Activated CD4-positive, alpha-beta T cell treated with anti-CD3 and anti-CD28 coated beads, Interleukin-2, amount 10 ng/mL, durations not matched to agents 7 days and 5 days (primary cell): Measurements from ENCODE around the gene BCORL1. TPM values are rescaled to one million over a fixed set of nuclear protein-coding genes. Genes with fewer than 3 reads are reported as not detected.

Experiments used
- CTCF ChIA-PET: fragments of 350-600 bp; sonication (Branson Sonifier 250); formaldehyde crosslinking; loops from one replicate; lab custom pipeline; 2021; ENCODE audit warnings: antibody characterized with exemption; lab: Charles Lee
- POLR2A ChIA-PET: fragments of 350-600 bp; sonication (Branson Sonifier 250); formaldehyde crosslinking; loops from one replicate; lab custom pipeline; 2021; ENCODE audit warnings: antibody characterized with exemption; lab: Charles Lee
- DNase-seq: peaks from one replicate; pipeline ENCODE4 v3.0.0-alpha.2; 2020
- H3K27ac Mint-ChIP-seq: one replicate; pipeline ENCODE4 v1.8.0; 2021; ENCODE audit warnings: mild to moderate bottlenecking, moderate library complexity, mixed read lengths
- H3K27me3 Mint-ChIP-seq: one replicate; pipeline ENCODE4 v1.8.0; 2021; ENCODE audit warnings: mixed read lengths
- H3K36me3 Mint-ChIP-seq: one replicate; pipeline ENCODE4 v1.8.0; 2021; ENCODE audit warnings: low read depth, mixed read lengths
- H3K4me1 Mint-ChIP-seq: one replicate; pipeline ENCODE4 v1.8.0; 2021; ENCODE audit warnings: mixed read lengths
- H3K4me3 Mint-ChIP-seq: one replicate; pipeline ENCODE4 v1.8.0; 2021; ENCODE audit warnings: mild to moderate bottlenecking, moderate library complexity, mixed read lengths
- H3K9me3 Mint-ChIP-seq: one replicate; pipeline ENCODE4 v1.8.0; 2021; ENCODE audit warnings: mixed read lengths
- total RNA-seq, 2 experiments: library from RNA; stranded (reverse); gene quantifications; one replicate each; pipeline ENCODE4 v1.2.3, GENCODE V29; 2021

The BCORL1 gene, protein sequence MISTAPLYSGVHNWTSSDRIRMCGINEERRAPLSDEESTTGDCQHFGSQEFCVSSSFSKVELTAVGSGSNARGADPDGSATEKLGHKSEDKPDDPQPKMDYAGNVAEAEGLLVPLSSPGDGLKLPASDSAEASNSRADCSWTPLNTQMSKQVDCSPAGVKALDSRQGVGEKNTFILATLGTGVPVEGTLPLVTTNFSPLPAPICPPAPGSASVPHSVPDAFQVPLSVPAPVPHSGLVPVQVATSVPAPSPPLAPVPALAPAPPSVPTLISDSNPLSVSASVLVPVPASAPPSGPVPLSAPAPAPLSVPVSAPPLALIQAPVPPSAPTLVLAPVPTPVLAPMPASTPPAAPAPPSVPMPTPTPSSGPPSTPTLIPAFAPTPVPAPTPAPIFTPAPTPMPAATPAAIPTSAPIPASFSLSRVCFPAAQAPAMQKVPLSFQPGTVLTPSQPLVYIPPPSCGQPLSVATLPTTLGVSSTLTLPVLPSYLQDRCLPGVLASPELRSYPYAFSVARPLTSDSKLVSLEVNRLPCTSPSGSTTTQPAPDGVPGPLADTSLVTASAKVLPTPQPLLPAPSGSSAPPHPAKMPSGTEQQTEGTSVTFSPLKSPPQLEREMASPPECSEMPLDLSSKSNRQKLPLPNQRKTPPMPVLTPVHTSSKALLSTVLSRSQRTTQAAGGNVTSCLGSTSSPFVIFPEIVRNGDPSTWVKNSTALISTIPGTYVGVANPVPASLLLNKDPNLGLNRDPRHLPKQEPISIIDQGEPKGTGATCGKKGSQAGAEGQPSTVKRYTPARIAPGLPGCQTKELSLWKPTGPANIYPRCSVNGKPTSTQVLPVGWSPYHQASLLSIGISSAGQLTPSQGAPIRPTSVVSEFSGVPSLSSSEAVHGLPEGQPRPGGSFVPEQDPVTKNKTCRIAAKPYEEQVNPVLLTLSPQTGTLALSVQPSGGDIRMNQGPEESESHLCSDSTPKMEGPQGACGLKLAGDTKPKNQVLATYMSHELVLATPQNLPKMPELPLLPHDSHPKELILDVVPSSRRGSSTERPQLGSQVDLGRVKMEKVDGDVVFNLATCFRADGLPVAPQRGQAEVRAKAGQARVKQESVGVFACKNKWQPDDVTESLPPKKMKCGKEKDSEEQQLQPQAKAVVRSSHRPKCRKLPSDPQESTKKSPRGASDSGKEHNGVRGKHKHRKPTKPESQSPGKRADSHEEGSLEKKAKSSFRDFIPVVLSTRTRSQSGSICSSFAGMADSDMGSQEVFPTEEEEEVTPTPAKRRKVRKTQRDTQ (N-terminal part only)
- total RNA-seq = 1 to 10 TPM; 4.0 to 4.5 TPM

DNA sequence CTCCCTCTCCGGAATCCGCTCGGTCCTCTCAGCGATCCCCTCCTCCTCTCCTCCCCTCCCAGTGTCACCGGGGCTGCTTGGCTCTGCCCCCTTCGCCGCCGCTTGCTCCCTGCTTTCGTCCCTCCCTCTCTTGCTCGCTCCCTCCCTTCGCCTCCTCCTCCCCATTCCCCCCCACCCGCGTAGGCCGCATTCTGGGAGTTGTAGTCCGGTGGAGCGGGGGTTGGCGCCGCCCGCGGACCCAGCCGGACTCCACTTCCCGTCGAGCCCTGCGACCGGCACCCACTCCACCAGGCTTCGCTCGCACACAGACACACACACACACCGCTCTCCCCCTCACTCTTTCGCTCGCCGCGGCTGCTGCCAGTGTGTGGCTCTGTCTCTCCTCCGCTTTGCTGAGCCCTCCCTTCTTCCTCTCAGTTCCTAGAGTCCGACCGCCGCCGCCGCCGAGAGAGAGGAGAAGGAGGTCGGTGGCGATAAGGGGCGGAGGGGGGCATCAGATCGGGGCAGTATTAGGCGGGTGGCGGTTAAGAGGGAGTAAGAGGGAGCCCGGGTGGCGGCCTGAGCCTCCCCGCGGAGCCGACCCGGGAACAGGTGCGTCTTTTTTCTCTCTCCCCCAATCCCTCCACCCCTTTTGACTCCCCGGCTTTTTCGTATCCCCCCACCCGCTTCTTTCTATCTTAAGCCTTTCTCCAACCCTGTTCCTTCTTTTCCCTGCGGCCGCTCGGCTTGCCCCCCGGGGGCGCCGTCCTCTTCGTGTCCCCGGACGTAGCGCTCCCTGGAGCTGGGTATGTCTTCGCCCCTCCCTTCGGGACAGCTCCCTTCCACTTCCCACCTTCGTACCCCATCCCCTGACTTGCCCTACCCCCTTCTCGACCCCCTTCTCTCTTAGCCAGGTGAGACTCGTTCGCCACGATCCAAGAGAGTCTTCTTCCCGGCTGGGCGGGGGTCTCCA, at the start of gene BCORL1:
Gene BCORL1 (plus strand): TSS at position 336 of the 952 bp plus-strand sequence. CDS start 22,597 bp downstream, outside the sequence.
- DNase-seq = peak; percentile 87
- ChIA-PET CTCF (interaction anchor here (0.7 kb wide), 3 partner anchors 122 to 211 kb away, joined by 3 to 4 read pairs (median 4); no protein-coding TSS in a partner anchor), POLR2A (no interaction called here)
- H3K27me3 Mint-ChIP-seq = peaks cover 14% of the 10 kb centered on the region
- H3K36me3 Mint-ChIP-seq = no peaks in the 10 kb centered on the region
- H3K9me3 Mint-ChIP-seq = no peaks in the 10 kb centered on the region
- peaks cover 22% of the 10 kb centered on the region for H3K4me1 Mint-ChIP-seq
- no peak within 1 kb of the TSS for H3K4me3 Mint-ChIP-seq
- H3K27ac Mint-ChIP-seq = peak within 1 kb of the TSS; percentile 78

DNA sequence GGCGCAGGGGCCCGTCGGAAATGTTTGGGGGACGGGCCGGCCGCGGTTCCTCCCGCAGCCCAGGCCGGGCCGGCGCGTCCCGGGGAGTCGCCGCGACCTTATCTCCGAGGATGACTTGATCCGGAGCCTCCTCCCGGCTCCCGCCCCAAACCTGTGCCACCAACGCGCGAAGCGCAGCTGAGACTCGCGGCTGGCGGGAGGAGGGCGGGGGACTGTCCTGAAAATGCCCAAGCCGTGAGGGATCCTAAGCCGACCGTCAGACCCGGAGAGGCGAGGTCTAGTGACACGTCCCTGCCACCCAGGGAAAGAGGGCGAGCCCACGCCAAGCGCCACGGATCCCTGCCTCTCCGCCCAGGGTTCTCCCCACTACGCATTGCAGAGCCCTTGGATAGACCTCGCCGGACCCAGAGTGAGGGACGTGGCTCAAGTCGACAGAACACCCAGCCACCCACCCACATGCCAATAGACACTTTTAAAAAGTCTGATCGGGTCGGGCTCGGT, 49.6 kb upstream of the BCORL1 start:
- H3K9me3 Mint-ChIP-seq = no peaks in the 10 kb centered on the region
- H3K27ac Mint-ChIP-seq = no peak overlapping the region
- ChIA-PET POLR2A (no interaction called here), CTCF (interaction anchor here (0.5 to 0.7 kb wide), 2 partner anchors 53 to 260 kb away, joined by 3 read pairs; no protein-coding TSS in a partner anchor)
- H3K27me3 Mint-ChIP-seq = peaks cover 10% of the 10 kb centered on the region
- DNase-seq = no peak
- peaks cover 3% of the 10 kb centered on the region for H3K36me3 Mint-ChIP-seq
- peak overlapping the region; percentile 54 for H3K4me3 Mint-ChIP-seq
- peaks cover 6% of the 10 kb centered on the region for H3K4me1 Mint-ChIP-seq

DNA sequence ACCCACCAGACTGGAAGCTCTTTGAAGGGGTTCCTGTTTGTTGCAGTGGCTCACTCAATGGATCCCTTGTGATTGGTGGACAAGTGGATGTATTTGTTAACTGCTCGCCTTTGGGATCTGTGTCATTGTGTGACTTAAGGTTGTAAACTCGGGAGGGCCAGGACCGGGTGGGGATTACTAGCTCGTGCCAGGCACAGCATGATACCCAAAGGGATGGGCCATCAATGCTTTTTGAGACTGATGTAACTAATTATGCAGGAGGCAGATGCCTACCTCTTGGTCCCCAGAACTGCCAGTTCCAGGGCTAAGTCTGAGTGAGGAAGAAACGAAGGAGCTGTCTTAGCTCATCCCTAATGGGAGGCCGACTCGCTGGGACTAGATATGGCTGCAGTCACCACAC, 48.7 kb upstream of the BCORL1 start:
- H3K36me3 Mint-ChIP-seq = peaks cover 3% of the 10 kb centered on the region
- peaks cover 17% of the 10 kb centered on the region for H3K27me3 Mint-ChIP-seq
- ChIA-PET POLR2A (no interaction called here), CTCF (interaction anchor here (0.6 to 1.4 kb wide), 2 partner anchors 8 to 201 kb away, joined by 3 read pairs; no protein-coding TSS in a partner anchor)
- H3K9me3 Mint-ChIP-seq = no peaks in the 10 kb centered on the region
- no peak for DNase-seq
- H3K4me3 Mint-ChIP-seq = peak overlapping the region; percentile 51
- H3K27ac Mint-ChIP-seq = no peak overlapping the region
- peaks cover 13% of the 10 kb centered on the region for H3K4me1 Mint-ChIP-seq

DNA sequence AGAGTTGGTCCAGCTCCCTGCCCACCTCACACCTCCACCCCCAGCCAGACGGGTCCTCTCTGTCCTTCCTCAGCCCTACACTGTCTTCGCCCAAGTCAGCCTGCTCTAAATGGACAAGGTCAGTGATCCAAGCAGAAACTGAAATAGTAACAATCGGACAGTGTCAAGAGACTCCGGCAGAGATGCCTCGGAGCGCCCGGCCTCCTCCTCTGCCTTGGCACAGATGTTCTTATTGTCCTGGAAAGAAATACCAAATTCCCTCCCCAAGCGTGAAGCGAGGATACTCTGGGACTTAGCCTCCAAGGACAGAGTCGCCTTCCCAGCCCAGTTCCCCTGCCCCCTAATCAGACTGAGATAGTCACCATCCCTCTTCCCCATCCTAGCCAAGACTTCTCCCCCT, 48.0 kb upstream of the BCORL1 start:
- POLR2A ChIA-PET = no interaction called here
- Mint-ChIP-seq H3K27ac (no peak overlapping the region), H3K36me3 (no peaks in the 10 kb centered on the region), H3K4me3 (no peak overlapping the region), H3K27me3 (peaks cover 20% of the 10 kb centered on the region), H3K4me1 (peaks cover 12% of the 10 kb centered on the region), H3K9me3 (no peaks in the 10 kb centered on the region)
- CTCF ChIA-PET = interaction anchor here (0.6 to 1.9 kb wide), 3 partner anchors 9 to 200 kb away, joined by 3 to 6 read pairs (median 3); no protein-coding TSS in a partner anchor
- no peak for DNase-seq

DNA sequence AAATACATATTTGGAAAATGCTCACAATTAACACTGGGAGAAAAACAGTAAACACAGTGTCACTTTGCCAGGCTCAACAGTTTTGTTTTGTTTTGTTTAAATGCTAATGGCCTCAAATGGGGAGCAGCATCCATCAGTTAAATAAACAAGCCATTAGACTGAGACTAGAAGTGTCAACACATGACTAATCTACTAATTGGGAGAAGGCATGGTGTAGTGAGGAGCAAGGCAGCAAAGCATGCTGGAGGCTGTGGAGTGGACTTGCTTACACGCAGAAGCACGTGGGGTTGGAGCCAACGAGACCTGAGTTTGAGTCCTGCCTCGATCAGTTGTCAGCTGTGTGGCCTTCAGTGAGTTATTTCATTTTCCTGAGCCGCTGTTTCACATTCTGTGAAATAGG, 47.5 kb upstream of the BCORL1 start:
- CTCF ChIA-PET = interaction anchor here (1.9 kb wide), 1 partner anchor 126 kb away, joined by 6 read pairs; no protein-coding TSS in a partner anchor
- POLR2A ChIA-PET = no interaction called here
- DNase-seq = no peak

DNA sequence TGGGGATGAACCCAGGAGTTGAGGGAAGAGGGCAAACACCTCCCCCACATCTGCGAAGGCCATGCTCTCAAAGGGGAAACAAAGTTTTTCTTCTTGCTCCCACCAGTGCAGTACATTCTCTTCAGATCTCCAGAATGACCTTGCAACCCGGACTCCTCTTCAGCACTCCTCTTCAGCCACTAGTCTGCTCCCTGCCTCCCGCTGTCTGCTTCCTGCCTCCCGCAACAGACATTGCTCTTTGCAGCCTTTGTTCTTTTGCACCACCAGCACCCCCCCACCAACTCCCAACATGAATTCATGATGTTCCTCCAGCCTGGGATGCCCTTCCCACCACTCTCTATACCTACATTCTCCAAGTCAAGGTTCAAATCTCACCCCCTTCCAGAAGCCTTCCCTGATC, 44.4 kb upstream of the BCORL1 start:
- Mint-ChIP-seq H3K4me1 (peaks cover 7% of the 10 kb centered on the region), H3K27me3 (peaks cover 29% of the 10 kb centered on the region), H3K27ac (no peak overlapping the region), H3K4me3 (no peak overlapping the region), H3K9me3 (no peaks in the 10 kb centered on the region), H3K36me3 (no peaks in the 10 kb centered on the region)
- POLR2A ChIA-PET = no interaction called here
- DNase-seq = no peak
- CTCF ChIA-PET = no interaction called here

More for the DNA sequence above, 47.5 kb upstream of the BCORL1 start:
- Mint-ChIP-seq H3K27me3 (peaks cover 20% of the 10 kb centered on the region), H3K4me1 (peaks cover 12% of the 10 kb centered on the region), H3K36me3 (no peaks in the 10 kb centered on the region), H3K9me3 (no peaks in the 10 kb centered on the region), H3K4me3 (no peak overlapping the region), H3K27ac (no peak overlapping the region)

DNA sequence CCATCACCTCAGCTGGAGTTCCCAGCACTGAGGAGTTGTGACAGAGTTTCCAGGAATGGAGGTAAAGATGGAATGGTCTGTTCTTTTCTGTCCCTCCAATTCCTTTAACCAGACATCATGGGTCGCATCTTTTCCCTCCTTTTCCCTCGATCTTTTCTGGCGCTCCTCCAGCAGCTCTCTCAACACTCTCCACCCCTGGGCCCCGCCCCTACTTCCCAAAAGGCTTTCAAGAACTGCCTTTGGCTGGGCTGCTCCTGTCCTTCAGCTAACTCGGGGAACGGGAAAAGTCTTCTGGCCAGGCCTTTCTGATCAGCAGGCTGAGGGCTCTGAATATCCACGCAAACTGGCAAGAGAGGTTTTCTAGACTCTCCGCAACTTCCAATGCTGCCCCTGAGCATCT, 42.4 kb upstream of the BCORL1 start:
- Mint-ChIP-seq H3K4me1 (peaks cover 7% of the 10 kb centered on the region), H3K27me3 (peaks cover 19% of the 10 kb centered on the region), H3K9me3 (no peaks in the 10 kb centered on the region), H3K4me3 (no peak overlapping the region), H3K36me3 (no peaks in the 10 kb centered on the region), H3K27ac (no peak overlapping the region)
- CTCF ChIA-PET = interaction anchor here (0.7 kb wide), 1 partner anchor 9 kb away, joined by 3 read pairs; no protein-coding TSS in a partner anchor
- DNase-seq = no peak
- POLR2A ChIA-PET = no interaction called here

DNA sequence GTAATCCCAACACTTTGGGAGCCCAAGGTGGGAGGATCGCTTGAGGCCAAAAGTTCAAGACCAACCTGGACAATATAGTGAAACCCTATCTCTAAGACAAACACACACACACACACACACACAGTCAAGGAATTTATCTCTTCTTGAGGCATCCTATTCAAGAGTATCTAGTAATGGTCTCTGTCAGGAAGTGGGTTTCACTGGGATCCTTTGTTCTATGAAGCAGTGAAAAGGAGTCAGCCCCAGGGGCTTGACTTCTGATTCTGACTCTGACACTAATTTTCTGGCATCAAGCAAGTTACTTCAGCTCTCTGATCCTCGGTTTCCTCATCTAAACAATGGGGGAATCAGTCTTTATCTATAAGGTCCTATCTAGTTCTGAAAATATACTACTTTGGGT, 41.7 kb upstream of the BCORL1 start:
- Mint-ChIP-seq H3K36me3 (no peaks in the 10 kb centered on the region), H3K9me3 (no peaks in the 10 kb centered on the region), H3K4me3 (no peak overlapping the region), H3K27me3 (peaks cover 19% of the 10 kb centered on the region), H3K4me1 (peaks cover 7% of the 10 kb centered on the region), H3K27ac (no peak overlapping the region)
- ChIA-PET CTCF (interaction anchor here (1.0 kb wide), 1 partner anchor 10 kb away, joined by 5 read pairs; no protein-coding TSS in a partner anchor), POLR2A (no interaction called here)
- DNase-seq = no peak

DNA sequence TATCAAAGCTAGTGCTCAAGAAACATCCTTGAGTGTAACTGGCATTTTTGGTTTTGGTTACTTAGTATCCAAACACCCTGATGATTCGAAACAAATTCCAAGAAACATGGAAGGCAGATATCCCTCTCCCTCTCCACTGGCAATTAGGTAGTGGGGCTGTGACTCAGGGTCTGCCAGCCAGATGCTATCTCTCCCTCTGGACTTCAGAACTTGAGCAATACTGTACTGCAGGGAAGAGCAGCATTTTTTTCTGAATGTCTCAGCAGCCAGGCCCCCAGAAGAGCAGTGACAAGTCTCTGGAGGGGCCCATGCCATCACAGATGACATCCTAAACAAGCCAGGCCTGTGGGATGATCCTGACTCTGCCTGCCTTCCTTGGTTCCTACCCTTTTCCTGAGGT, 37.3 kb upstream of the BCORL1 start:
- no peak overlapping the region for H3K4me3 Mint-ChIP-seq
- no peaks in the 10 kb centered on the region for H3K9me3 Mint-ChIP-seq
- H3K4me1 Mint-ChIP-seq = no peaks in the 10 kb centered on the region
- H3K36me3 Mint-ChIP-seq = no peaks in the 10 kb centered on the region
- ChIA-PET CTCF (no interaction called here), POLR2A (no interaction called here)
- H3K27me3 Mint-ChIP-seq = peaks cover 7% of the 10 kb centered on the region
- no peak overlapping the region for H3K27ac Mint-ChIP-seq
- no peak for DNase-seq

DNA sequence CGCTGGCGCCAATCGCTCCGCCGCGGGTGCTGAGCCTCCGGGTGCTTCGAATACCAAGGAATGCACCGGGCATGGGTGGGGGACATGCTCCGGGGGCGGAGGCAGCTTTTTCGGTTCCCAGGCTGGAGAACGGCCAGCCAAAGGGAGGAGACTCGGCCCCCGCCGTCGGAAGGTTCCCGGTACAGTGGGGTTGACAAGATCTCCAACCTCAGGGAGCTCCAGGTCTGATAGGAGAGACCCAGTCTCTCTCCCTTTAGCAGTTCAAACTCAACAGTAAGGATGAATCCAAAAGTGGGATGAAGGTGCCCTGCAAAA, 29.1 kb upstream of the BCORL1 start:
- POLR2A ChIA-PET = no interaction called here
- CTCF ChIA-PET = interaction anchor here (1.2 to 1.4 kb wide), 2 partner anchors 26 to 60 kb away, joined by 3 read pairs; no protein-coding TSS in a partner anchor

DNA sequence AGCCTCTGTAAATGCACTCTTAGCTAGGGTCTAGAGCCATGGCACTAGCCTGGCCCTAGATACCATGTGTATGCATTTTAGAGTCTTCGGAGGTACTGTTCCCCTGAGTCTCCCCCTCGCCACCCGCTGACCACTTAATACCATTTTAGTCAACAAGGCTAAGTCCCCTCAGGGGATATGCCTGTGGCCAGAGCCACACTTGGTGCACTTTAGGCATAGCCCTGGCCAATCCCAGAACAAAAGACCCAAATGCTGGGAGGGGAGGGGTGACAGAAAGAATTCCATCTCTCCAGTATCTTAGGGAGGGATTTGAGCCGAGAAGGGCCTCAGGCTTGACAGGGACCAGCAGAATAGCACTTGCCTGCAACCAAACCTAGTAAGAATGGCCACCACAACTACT, 28.6 kb upstream of the BCORL1 start:
- peaks cover 29% of the 10 kb centered on the region for H3K4me1 Mint-ChIP-seq
- H3K9me3 Mint-ChIP-seq = no peaks in the 10 kb centered on the region
- POLR2A ChIA-PET = no interaction called here
- CTCF ChIA-PET = interaction anchor here (1.0 to 1.2 kb wide), 2 partner anchors 44 to 59 kb away, joined by 3 read pairs; no protein-coding TSS in a partner anchor
- H3K27me3 Mint-ChIP-seq = peaks cover 10% of the 10 kb centered on the region
- H3K36me3 Mint-ChIP-seq = peaks cover 2% of the 10 kb centered on the region
- no peak for DNase-seq
- H3K27ac Mint-ChIP-seq = peak overlapping the region; percentile 80
- peak overlapping the region; percentile 22 for H3K4me3 Mint-ChIP-seq

More for the DNA sequence above, 29.1 kb upstream of the BCORL1 start:
- Mint-ChIP-seq H3K4me1 (peaks cover 25% of the 10 kb centered on the region), H3K9me3 (no peaks in the 10 kb centered on the region), H3K27me3 (peaks cover 10% of the 10 kb centered on the region), H3K27ac (peak overlapping the region; percentile 80), H3K4me3 (peak overlapping the region; percentile 36), H3K36me3 (peaks cover 2% of the 10 kb centered on the region)
- DNase-seq = no peak
